ENCODE measurements around the gene INPP5A.

Gene INPP5A

DNA sequence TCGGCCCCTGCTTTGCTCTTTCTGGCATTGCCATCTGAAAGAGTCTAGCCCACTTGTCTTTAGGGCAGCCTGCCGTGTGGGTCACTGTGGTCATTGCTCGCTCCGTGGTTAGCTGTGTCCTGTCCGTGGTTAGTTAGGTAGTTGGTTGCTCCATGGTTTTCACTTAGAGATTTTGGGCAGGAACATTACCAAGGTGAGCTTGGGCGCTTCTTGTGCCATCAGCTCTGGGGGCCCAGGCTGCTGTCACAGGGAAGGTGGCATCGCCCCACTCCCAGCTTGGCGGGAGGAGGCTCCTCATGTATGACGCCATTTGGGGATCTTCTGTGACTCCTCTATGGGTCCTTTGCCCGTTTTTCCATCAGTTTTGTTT is 53.1 kb downstream of the INPP5A start:
- H3K27ac Mint-ChIP-seq: peak overlapping the region in 1 of 3 experiments; percentile 39
- peaks cover 8% of the 10 kb centered on the region for H3K36me3 Mint-ChIP-seq (ENCODE audit: low read depth)
- no peak overlapping the region for H3K4me3 Mint-ChIP-seq
- no peak for TF ChIP-seq CTCF (IDR thresholded peaks at IDR 0.05; ENCODE audit: unreplicated experiment in 3 of 3)
- peaks cover 46% of the 10 kb centered on the region for H3K4me1 Mint-ChIP-seq
- H3K27me3 Mint-ChIP-seq (ENCODE audit: low read depth): no peaks in the 10 kb centered on the region
- H3K9me3 Mint-ChIP-seq: no peaks in the 10 kb centered on the region

DNA sequence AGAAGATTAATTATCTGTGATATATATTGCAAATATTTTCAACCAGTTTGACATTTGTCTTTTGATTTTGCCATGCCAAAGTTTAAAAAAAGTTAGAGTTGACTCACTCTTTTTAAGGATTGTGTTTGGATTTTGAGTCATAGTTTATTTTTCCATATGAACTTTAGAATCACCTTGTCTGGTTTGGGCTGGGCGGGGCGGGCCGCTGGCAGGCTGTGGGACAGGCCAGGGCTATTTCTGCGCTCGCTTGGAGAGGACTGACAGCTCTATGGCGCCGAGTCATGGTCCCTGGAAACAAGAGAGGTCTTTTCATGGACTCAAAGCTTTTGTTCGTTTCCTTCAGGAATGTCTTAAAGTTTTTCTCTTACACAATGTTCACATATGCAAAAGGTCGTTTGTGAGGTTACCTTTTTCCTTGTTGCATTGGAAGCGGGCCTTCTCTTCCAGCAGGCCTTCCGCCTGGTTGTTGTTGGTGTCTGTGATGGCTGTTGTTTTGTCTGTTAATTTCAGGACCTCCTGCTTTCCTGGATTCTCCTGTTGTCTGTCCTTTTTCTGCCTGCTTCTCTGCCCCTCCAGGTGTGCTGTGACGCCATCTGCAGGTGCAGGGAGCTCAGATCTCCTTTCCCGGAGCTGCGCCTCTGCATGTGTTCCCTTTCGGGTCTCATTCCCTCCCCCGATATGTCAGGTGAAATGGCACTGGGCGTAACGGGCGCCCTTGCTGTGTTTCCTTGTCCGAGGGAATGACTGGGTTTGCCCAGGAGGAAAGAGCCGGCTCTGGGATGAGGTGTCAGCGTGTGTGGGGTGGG is 53.8 kb downstream of the INPP5A start:
- H3K36me3 Mint-ChIP-seq (ENCODE audit: low read depth): peaks cover 8% of the 10 kb centered on the region
- H3K27ac Mint-ChIP-seq: peak overlapping the region in 2 of 3 experiments; percentile 39 to 40
- H3K4me3 Mint-ChIP-seq: no peak overlapping the region
- no peaks in the 10 kb centered on the region for H3K9me3 Mint-ChIP-seq
- no peak for TF ChIP-seq CTCF (IDR thresholded peaks at IDR 0.05; ENCODE audit: unreplicated experiment in 3 of 3)
- peaks cover 52% of the 10 kb centered on the region for H3K4me1 Mint-ChIP-seq
- H3K27me3 Mint-ChIP-seq (ENCODE audit: low read depth): no peaks in the 10 kb centered on the region

GRCh38 chr10:132592790-132593383 is 55.3 kb downstream of the INPP5A start:
- Mint-ChIP-seq H3K9me3 (no peaks in the 10 kb centered on the region), H3K27me3 (ENCODE audit: low read depth) (no peaks in the 10 kb centered on the region), H3K4me3 (no peak overlapping the region), H3K27ac (peak overlapping the region in 1 of 3 experiments; percentile 41), H3K36me3 (ENCODE audit: low read depth) (peaks cover 3% of the 10 kb centered on the region), H3K4me1 (peaks cover 58% of the 10 kb centered on the region)
- no peak for TF ChIP-seq CTCF (IDR thresholded peaks at IDR 0.05; ENCODE audit: unreplicated experiment in 3 of 3)

DNA sequence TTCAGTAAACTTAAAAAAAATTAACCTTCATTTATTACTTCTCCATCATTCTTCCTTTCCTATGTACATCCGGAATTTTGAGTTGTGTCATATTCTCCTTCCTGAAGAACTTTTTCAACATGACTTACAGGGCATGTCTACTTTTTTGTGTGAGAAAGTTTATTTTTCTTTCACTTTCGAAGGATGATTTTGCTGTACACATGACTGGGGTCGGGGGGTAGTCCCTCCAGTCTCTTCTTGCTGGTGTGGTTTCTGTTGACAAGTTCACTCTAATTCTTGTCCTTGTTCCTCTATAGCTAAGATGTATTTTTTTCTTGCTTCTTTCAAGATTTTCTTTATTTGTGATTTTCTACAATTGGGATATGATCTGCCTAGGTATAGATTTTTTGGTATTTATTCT is 55.8 kb downstream of the INPP5A start:
- Mint-ChIP-seq H3K27ac (peak overlapping the region; percentile 12 to 41 (median 16)), H3K27me3 (ENCODE audit: low read depth) (no peaks in the 10 kb centered on the region), H3K9me3 (peaks cover under 1% of the 10 kb centered on the region), H3K36me3 (ENCODE audit: low read depth) (peaks cover 4% of the 10 kb centered on the region), H3K4me1 (peaks cover 55% of the 10 kb centered on the region), H3K4me3 (no peak overlapping the region)
- no peak for TF ChIP-seq CTCF (IDR thresholded peaks at IDR 0.05; ENCODE audit: unreplicated experiment in 3 of 3)

- Mint-ChIP-seq H3K4me1 (peaks cover 53% of the 10 kb centered on the region), H3K27ac (peak overlapping the region; percentile 2 to 41 (median 12)), H3K4me3 (no peak overlapping the region), H3K36me3 (ENCODE audit: low read depth) (peaks cover 5% of the 10 kb centered on the region), H3K27me3 (ENCODE audit: low read depth) (no peaks in the 10 kb centered on the region), H3K9me3 (peaks cover 4% of the 10 kb centered on the region)
- TF ChIP-seq CTCF (IDR thresholded peaks at IDR 0.05; ENCODE audit: unreplicated experiment in 3 of 3): no peak
Measured at GRCh38 chr10:132593900-132594876, 56.6 kb downstream of the INPP5A start.

All from nephron (organoid).